ENCODE measurements around the gene FAM153A.
"Not testable (repeated sequence)": the region's sequence is repeated elsewhere in the genome, so short reads cannot be mapped to it uniquely, and the experiment has no call there.

DNA sequence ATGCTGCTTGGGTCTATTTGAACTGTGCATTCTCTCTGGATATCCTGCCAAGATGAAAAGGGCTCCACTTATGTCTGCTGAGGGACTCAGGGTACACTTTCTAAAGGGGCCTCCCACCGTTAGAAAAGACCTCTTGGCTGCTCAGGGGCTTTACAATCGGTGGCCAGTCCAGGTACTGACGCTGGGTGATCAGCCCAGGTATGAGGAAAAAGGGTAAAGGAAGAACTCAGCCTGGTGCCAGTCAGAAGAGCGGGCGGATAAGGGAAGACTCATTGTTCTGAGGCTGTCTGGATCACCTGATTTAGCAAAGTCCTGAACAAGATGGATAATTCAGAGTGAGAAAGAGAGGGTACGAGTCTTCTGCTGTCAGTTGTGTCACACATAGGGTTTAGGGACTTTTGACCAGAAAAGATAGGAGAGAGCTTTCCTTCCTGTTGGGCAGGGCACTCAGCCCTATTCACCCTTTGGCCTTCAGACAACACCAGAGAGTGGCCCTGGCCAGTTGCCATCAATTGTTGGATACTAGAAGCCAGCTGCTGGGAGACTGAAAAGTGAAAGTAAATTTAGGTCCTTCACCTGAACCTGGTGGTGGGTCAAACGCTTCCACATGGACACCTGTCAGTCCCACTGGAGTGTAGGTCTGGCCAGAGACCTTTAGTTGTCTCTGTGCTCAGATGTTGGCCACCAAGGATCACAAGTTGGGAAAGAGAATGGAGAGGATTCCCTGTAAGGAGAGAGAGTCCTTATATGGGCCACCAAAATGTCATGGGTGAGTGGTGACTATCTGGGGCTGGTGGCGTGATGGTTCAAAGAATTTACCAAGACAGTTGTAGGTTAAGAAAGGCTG lies 88.8 kb downstream of the FAM153A start:
- not testable (repeated sequence) for TF ChIP-seq SUZ12 (IDR thresholded peaks at IDR 0.05; ENCODE audit: extremely low read depth, insufficient read depth, insufficient read length); YY1 (IDR thresholded peaks at IDR 0.05; ENCODE audit: insufficient read depth, insufficient read length)
